Caco-2 (cell line): ENCODE results near the gene RCL1. TPM values are rescaled to one million over a fixed set of nuclear protein-coding genes. Genes with fewer than 3 reads are reported as not detected.

Experiments
- BruUV-seq: library from RNA; stranded (reverse); fragments of 400-500 nt; replicated peaks from 2 replicates; lab custom pipeline; 2021; lab: Mats Ljungman, UMichigan
- CTCF ChIA-PET: fragments of 300-600 bp; sonication (Branson Sonifier 250); formaldehyde crosslinking; loops from one replicate; lab custom pipeline; 2022; ENCODE audit warnings: antibody characterized with exemption; lab: Charles Lee
- POLR2A ChIA-PET: fragments of 300-600 bp; sonication (Branson Sonifier 250); formaldehyde crosslinking; loops from one replicate; lab custom pipeline; 2022; ENCODE audit warnings: antibody characterized with exemption; lab: Charles Lee
- DNase-seq, 2 experiments: peaks; one replicate each; pipeline versions ENCODE4 v3.0.0 to v3.0.0-alpha.2; 2020 to 2022
- H3K27me3 ChIP-seq: replicated peaks from 2 replicates; pipeline ENCODE4 v1.6.0; 2011; ENCODE audit warnings: low read length; ENCODE audit not compliant: control insufficient read depth, insufficient read depth
- H3K36me3 ChIP-seq: 2 replicates; pipeline ENCODE4 v1.5.1; 2011; ENCODE audit warnings: low read length; ENCODE audit not compliant: control insufficient read depth, insufficient read depth
- H3K4me1 ChIP-seq: fragments of 250-450 bp; sonication (Bioruptor Pico); 2 replicates; pipeline ENCODE4 v1.5.1; 2020; ENCODE audit warnings: mild to moderate bottlenecking
- H3K4me3 ChIP-seq: 2 replicates; pipeline ENCODE4 v1.5.1; 2011; ENCODE audit warnings: low read depth, mild to moderate bottlenecking, control low read depth, low read length
- H3K9me3 ChIP-seq: fragments of 250-450 bp; sonication (Bioruptor Pico); 2 replicates; pipeline ENCODE4 v1.5.1; 2020; ENCODE audit warnings: mild to moderate bottlenecking, moderate library complexity
- H3K27ac Mint-ChIP-seq: one replicate; pipeline ENCODE4 v1.8.0; 2022; ENCODE audit warnings: mixed read lengths; ENCODE audit not compliant: unreplicated experiment
- H3K27me3 Mint-ChIP-seq: one replicate; pipeline ENCODE4 v1.8.0; 2022; ENCODE audit warnings: mixed read lengths; ENCODE audit not compliant: insufficient read depth, unreplicated experiment
- H3K36me3 Mint-ChIP-seq: one replicate; pipeline ENCODE4 v1.8.0; 2022; ENCODE audit warnings: mild to moderate bottlenecking, mixed read lengths; ENCODE audit not compliant: insufficient read depth, unreplicated experiment
- H3K4me1 Mint-ChIP-seq: one replicate; pipeline ENCODE4 v1.8.0; 2022; ENCODE audit warnings: low read depth, mixed read lengths; ENCODE audit not compliant: unreplicated experiment
- H3K4me3 Mint-ChIP-seq: one replicate; pipeline ENCODE4 v1.8.0; 2022; ENCODE audit warnings: mild to moderate bottlenecking, moderate library complexity, mixed read lengths; ENCODE audit not compliant: unreplicated experiment
- H3K9me3 Mint-ChIP-seq: one replicate; pipeline ENCODE4 v1.8.0; 2022; ENCODE audit warnings: mixed read lengths; ENCODE audit not compliant: unreplicated experiment
- CTCF ChIP-seq, 2 experiments: fragments of 200-600 bp in 1 of 2; IDR thresholded peaks; 1 replicate in 1 of 2; 2 replicates in 1 of 2; pipeline versions ENCODE4 v1.5.1 to v1.8.0; 2011 to 2022; ENCODE audit warnings: antibody characterized with exemption in 1 of 2, control low read depth in 1 of 2, inconsistent platforms in 1 of 2, low read depth in 1 of 2, low read length in 1 of 2, mild to moderate bottlenecking in 1 of 2, moderate library complexity in 1 of 2; ENCODE audit not compliant: insufficient read depth in 1 of 2, severe bottlenecking in 1 of 2, unreplicated experiment in 1 of 2
- intact Hi-C: fragments of 100-400 bp; cut with micrococcal nuclease; formaldehyde crosslinking; loops from one replicate; pipeline ENCODE4 v1.10.0; 2022; ENCODE audit not compliant: unreplicated experiment
- total RNA-seq: library from RNA; stranded (reverse); gene quantifications from 2 replicates; pipeline ENCODE4 v1.2.3, GENCODE V29; 2022

The RCL1 gene
- total RNA-seq, 1 experiment from 2014 or later: 15.7 TPM

- Histone ChIP-seq H3K9me3 (no peaks in the 10 kb centered on the region), H3K4me3 (no peak overlapping the region), H3K4me1 (no peaks in the 10 kb centered on the region), H3K27me3 (no peaks in the 10 kb centered on the region), H3K36me3 (no peaks in the 10 kb centered on the region)
- Mint-ChIP-seq H3K27ac (no peak overlapping the region), H3K27me3 (peaks cover 6% of the 10 kb centered on the region), H3K9me3 (no peaks in the 10 kb centered on the region), H3K4me3 (no peak overlapping the region), H3K4me1 (peaks cover 6% of the 10 kb centered on the region), H3K36me3 (peaks cover 5% of the 10 kb centered on the region)
- POLR2A ChIA-PET: no interaction called here
- CTCF ChIA-PET: no interaction called here
- no TSS peak for BruUV-seq
- intact Hi-C loops: loop anchor here (10.0 kb wide), 1 partner anchor 850 kb away; no protein-coding TSS in a partner anchor
- DNase-seq: no peak
- TF ChIP-seq CTCF (IDR thresholded peaks at IDR 0.05; ENCODE audit: insufficient read depth in 1 of 2, low read depth in 1 of 2, low read length in 1 of 2, severe bottlenecking in 1 of 2, unreplicated experiment in 1 of 2): no peak
These were observed 37.6 kb upstream of the RCL1 start for GRCh38 chr9:4755026-4755609.

DNA sequence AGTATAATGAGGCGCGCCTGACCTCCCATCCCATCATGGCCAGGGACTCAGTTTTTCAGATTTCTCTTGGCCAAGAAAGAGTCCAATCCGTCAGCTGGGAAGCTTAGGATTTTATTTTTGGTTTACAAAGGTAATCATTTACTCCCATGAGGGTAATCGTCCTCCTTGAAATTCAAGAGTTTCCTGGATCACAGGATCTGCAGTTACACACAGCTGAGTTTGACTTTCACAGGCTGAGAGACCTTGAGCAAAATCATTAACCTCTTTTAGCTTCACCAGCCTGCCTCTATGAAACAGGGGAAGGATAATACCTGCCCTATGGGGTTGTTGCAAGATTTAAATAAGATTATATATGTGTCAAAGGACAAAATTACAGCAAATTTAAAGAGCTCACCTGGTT lies 36.3 kb upstream of the RCL1 start:
- Mint-ChIP-seq H3K9me3 (no peaks in the 10 kb centered on the region), H3K36me3 (peaks cover 5% of the 10 kb centered on the region), H3K4me3 (no peak overlapping the region), H3K27ac (no peak overlapping the region), H3K4me1 (peaks cover 6% of the 10 kb centered on the region), H3K27me3 (peaks cover 7% of the 10 kb centered on the region)
- Histone ChIP-seq H3K9me3 (no peaks in the 10 kb centered on the region), H3K27me3 (no peaks in the 10 kb centered on the region), H3K36me3 (no peaks in the 10 kb centered on the region), H3K4me1 (no peaks in the 10 kb centered on the region), H3K4me3 (no peak overlapping the region)
- CTCF ChIA-PET: no interaction called here
- no TSS peak for BruUV-seq
- TF ChIP-seq CTCF (IDR thresholded peaks at IDR 0.05; ENCODE audit: insufficient read depth in 1 of 2, low read depth in 1 of 2, low read length in 1 of 2, severe bottlenecking in 1 of 2, unreplicated experiment in 1 of 2): no peak
- POLR2A ChIA-PET: no interaction called here
- DNase-seq: no peak
- intact Hi-C loops: loop anchor here (10.0 kb wide), 1 partner anchor 848 kb away; no protein-coding TSS in a partner anchor

DNA sequence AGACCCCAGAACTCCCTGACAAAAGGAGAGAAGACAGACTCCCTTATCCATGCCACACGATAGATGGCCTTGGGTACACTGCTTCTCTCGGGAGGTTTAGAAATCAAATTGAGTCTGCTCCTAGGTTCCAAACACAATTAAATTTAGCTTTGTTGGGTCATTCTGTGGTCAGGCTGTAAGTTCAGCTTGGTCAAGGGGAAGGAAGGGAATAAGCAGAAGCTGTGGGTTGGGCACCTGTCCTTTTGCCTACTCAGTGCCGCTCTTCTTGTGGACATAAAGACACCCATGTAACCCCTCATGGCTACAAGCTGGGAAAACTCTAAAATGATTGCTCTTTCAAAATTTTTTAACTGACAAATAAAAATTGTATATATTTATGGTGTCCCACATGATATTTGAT lies 32.6 kb upstream of the RCL1 start:
- no peak for DNase-seq
- no peak for TF ChIP-seq CTCF (IDR thresholded peaks at IDR 0.05; ENCODE audit: insufficient read depth in 1 of 2, low read depth in 1 of 2, low read length in 1 of 2, severe bottlenecking in 1 of 2, unreplicated experiment in 1 of 2)
- Mint-ChIP-seq H3K9me3 (no peaks in the 10 kb centered on the region), H3K4me1 (no peaks in the 10 kb centered on the region), H3K4me3 (no peak overlapping the region), H3K27me3 (peaks cover 6% of the 10 kb centered on the region), H3K36me3 (no peaks in the 10 kb centered on the region), H3K27ac (no peak overlapping the region)
- ChIA-PET CTCF (interaction anchor here (0.6 to 1.4 kb wide), 3 partner anchors 10 to 682 kb away, joined by 3 read pairs; no protein-coding TSS in a partner anchor), POLR2A (no interaction called here)
- H3K9me3 ChIP-seq: no peaks in the 10 kb centered on the region
- no peaks in the 10 kb centered on the region for H3K27me3 ChIP-seq
- H3K4me1 ChIP-seq: 0 out of 2 replicates have a peak, but pooled peaks cover 3% of the 10 kb centered on the region
- no peak overlapping the region for H3K4me3 ChIP-seq
- intact Hi-C loops: no loop called here
- BruUV-seq: no TSS peak
- no peaks in the 10 kb centered on the region for H3K36me3 ChIP-seq
